HG03039 (cell line): ENCODE data around the gene NT5C1B.

ENCODE experiments used
- ATAC-seq: cut with Tn5 transposase; IDR thresholded peaks from one replicate; pipeline ENCODE4 v1.9.1; 2021; ENCODE audit warnings: mild to moderate bottlenecking, moderate library complexity; ENCODE audit not compliant: unreplicated experiment

Gene NT5C1B

GRCh38 chr2:18600255-18600613 lies 10.9 kb upstream of the NT5C1B start:
- ATAC-seq = no peak

- no peak for ATAC-seq
Observed at GRCh38 chr2:18599509-18600254, 10.3 kb upstream of the NT5C1B start.

GRCh38 chr2:18598848-18599484 lies 9.6 kb upstream of the NT5C1B start:
- no peak for ATAC-seq

GRCh38 chr2:18597618-18598017 lies 8.2 kb upstream of the NT5C1B start:
- ATAC-seq = no peak

- no peak for ATAC-seq
Observed at GRCh38 chr2:18596993-18597392, 7.6 kb upstream of the NT5C1B start.

DNA sequence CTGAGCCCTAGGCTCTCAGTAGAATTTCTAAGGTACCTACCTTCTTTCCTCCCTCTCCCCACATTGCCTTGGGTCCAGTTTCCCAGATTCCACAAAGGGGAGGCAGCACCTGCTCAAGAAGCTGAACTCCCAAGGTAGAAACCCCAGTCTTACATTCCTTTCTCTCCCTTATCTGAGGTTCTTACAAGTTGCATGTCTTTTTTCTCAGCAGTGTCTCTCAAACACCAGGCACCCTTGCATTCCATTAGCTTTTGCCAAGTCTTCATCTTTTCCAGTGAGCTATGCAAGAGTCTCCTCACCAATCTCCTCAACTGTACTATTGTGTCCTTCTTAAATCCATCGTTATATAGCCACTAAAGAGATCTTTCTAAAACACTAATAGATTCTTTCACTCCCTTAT lies 4.1 kb upstream of the NT5C1B start:
- no peak for ATAC-seq

DNA sequence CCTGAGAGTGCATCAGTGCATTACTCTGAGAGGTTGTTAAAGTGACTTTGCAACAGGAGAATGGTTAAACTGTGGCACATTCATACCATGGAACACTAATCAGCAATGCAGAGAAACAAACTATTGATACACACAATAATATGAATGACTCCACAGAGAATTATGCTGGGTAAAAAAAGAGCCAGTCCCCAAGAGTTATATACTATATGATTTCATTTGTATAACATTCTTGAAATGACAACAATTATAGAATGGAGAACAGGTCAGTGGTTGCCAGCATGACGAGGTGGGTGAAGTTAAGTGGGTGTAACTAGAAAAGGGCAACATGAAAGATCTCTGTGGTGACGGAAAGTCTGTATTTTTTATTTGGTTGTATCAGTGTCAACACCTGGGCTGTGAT lies 3.0 kb upstream of the NT5C1B start:
- no peak for ATAC-seq

DNA sequence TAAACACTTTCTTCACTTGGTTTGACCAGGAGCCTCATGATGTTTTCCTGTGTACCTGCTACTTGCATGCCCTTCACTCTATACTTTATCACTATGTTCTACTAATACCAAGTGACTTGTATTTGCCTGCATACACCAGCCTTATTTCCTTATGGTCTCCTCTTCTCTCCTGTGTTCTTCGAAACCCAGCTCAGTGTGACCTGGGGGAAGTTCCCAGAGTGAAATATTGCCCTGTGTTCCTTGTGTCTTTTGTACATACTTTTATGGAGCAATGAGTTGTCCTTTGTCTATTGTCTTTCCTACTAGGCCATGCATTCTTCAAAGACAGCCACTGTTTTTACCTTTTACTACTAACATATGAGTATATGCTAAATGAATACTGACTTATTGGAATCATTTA lies 567 bp downstream of the NT5C1B start:
- no peak for ATAC-seq

- no peak for ATAC-seq
Observed at GRCh38 chr2:18588049-18588448, 1.3 kb downstream of the NT5C1B start.

- no peak for ATAC-seq
Observed at GRCh38 chr2:18585526-18585925, 3.8 kb downstream of the NT5C1B start.

DNA sequence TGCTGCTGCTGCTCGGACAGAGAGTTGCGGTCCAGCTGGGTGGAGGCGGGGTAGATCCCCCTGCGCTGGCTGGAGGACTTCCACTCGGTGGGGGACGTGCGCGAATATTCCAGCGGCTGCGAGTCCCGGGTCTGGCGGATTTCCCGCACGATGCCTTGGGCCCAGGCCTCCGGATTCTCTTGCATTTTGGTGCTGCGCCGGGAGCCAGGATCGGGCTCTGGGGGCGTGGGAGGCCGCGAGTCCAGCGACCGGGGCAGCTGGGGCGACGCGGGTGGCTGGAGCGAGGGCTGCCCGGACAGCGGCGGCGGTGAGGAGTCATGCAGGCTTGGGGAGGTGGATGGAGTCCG lies 4.8 kb downstream of the NT5C1B start:
- no peak for ATAC-seq

DNA sequence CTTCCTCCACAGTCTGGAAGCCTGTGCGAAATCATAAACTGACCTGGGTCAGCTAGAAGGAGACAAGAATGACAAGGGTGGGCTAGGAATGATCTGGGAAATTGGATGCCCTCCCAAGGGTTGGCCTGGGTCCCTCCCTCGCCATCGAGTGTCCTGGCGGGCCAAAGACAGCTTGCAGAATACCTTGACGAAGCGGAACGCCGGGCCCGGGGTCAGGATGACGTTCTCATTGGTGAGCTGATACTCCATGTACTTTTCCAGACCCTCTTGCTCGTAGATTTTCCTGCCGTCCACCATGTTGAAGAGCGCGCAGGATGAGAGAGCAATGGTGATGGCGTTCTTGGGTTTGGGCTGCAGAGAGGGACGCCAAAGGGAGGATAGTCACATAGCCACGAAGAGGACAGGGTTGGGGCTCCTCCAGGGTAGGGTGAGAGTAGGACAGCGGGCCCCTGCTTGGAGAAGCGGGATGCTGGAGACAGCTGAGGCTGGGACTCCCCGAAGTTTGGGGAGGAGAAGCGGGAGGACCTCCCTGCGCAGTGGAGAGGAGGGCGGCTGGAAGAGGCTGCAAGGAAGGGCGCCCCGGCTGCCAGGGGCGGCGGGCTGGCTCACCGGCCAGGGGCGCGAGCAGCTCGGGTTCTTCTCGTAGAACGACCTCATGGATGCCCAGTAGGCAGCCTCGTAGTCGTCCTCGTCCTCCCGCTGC lies 5.3 kb downstream of the NT5C1B start:
- no peak for ATAC-seq

DNA sequence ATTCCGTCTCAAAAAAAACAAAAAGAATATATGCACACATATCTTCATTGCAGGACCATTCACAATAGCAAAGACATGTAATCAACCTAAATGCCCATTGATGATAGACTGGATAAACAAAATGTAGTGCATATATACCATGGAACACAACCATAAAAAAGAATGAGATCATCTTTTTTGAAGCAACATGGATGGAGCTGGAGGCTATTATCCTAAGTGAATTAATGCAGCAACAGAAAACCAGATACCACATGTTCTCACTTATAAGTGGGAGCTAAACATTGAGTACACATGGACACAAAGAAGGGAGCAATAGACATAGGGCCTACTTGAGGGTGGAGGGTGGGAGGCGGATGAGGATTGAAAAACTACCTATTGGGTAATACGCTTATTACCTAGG lies 8.8 kb downstream of the NT5C1B start:
- ATAC-seq = no peak

DNA sequence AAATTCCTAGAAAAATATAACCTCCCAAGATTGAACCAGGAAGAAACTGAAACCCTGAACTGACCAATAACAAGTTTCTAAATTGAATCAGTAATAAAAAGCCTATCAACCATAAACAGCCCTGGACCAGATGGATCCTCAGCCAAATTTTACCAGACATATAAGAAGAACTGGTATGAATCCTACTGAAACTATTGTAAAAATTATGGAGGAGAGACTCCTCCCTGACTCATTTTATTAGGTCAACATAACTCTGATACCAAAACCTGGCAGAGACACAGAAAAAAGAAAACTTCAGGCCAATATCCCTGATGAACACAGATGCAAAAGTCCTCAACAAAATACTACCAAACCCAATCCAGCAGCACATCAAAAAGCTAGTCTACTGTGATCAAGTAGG lies 11.3 kb downstream of the NT5C1B start:
- ATAC-seq = no peak

DNA sequence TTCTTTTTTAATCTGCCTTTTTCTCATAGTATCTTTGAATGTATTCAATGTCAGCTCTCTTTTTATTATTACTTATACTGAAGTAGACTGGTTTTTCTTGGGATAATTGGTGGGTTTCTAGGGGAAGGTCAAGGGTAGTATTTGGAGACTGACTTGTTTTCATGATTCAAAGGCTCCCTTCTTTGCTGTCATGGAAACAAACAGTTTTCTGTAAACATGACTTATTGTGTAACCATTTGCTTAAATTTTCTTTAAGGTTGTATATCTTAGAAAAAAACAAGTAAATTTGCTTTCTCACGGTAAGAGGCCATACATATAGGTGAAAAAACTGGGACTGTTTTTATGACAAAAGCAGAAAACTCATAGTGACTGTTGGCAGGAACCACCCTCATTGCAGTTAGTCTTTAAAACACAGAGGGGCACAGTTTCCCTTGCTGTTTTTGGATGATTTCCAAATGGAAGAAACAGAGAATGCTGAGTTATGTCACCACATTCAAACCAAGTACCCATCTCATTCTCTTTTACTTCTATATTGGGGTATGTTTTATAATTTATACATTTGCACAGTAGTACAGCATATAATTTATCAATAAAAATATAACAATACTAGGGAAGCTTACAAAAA lies 23.1 kb downstream of the NT5C1B start:
- no peak for ATAC-seq

DNA sequence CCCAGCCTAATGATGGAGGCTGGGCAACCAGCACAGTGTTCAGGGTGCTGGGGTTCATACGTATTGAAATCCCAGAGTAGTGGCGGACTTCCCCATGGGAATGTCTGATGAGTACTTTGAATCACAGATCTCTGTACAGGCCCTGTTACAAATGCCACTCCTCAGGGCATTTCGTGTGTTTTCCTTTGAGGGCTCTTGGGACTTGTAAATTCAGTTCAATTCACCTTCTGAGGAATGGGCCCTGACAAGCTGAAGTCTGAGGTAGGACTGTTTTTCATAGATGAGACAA lies 28.6 kb downstream of the NT5C1B start:
- ATAC-seq = no peak

DNA sequence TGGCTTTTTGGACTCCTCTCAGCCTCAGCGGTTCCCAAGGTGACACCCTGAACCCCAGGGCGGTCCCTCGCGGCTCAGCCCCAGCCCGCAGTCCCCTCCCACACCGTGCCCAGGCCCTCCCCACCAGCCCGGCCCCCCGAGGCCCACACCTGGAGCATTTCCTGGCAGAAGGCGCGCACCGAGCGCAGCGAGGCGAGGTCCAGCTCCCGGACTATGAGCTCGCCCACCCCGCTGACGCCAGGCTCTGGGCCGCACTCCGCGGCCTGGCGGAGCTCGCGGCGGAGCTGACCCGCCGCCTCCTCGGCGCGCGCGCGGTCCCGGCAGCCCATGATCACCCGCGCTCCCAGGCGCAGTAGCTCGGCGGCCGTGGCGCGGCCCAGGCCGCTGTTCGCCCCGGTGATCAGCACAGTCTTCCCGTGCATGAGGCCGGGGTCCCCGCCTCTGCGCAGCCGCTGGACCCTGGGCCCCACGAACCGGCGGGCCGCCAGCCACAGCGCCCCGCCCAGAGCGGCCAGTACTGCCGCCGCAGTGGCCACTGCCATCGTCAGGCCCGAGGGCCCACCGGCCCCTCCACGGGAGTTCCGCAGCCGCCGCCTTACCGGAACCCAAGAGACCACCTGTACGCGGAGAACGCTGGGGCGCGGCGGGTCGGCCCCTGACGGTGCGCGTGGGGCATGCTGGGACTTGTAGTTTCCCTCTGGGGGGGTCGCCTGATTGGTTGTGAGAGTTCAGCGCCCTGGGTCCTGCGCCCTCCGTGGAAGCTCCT lies 29.2 kb downstream of the NT5C1B start, which contains the start of gene RDH14:
Gene RDH14, minus strand, starts transcription at position 623 of the 766 bp plus-strand sequence. Its CDS starts 81 bp downstream, at position 542.
- peak; percentile 95 for ATAC-seq

- no peak for ATAC-seq
Observed at GRCh38 chr2:18559531-18560030, 29.8 kb downstream of the NT5C1B start.

GRCh38 chr2:18558458-18558857 lies 30.9 kb downstream of the NT5C1B start:
- no peak for ATAC-seq

- no peak for ATAC-seq
Observed at GRCh38 chr2:18557121-18557520, 32.2 kb downstream of the NT5C1B start.
